ENCODE data around the gene TSPAN4.

The TSPAN4 gene

DNA sequence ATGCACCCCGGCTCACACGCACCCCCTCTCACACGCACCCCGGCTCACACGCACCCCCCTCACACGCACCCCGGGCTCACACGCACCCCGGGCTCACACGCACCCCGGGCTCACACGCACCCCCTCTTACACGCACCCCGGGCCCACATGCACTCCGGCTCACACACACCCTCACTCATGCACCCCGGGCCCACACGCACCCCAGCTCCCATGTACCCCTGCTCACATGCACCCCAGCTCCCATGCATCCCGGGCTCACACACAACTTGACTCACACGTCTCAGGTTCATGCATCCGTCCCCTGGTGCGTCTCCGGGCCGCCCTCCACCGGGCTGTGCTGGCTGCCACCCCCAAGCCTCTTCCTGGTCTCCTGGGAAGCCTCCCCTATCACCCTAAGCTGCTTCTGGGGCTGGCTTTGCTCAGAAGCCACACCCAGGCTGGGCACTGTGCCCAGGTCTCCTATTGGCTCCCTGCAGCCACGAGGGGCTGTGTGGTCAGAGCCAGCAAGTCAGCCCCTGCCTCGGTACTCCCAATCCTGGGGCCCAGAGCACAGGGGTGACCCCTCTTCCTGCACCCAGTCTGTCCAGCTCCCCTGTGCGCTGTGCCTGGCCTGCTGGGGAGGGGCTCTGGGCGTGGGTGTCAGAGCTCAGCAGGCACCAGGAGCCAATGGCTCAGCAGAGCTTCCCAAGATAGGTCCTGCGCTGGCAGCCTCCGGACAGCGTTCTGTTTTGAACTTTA, 16.9 kb downstream of the TSPAN4 start (continued):
- peak; percentile 61; the same call in 1 of the 2 replicates for TF ChIP-seq ZNF423 (tag by site-specific recombination; IDR thresholded peaks at IDR 0.05)
- no peak for TF ChIP-seq SP3 (tag by site-specific recombination; IDR thresholded peaks at IDR 0.05)
- TF ChIP-seq ZNF148 (tag by site-specific recombination; IDR thresholded peaks at IDR 0.05; ENCODE audit: borderline replicate concordance) = no peak
- TF ChIP-seq ZNF621 (tag by site-specific recombination; IDR thresholded peaks at IDR 0.05) = no peak
- no peak for TF ChIP-seq ZNF768 (tag by site-specific recombination; IDR thresholded peaks at IDR 0.05)
- TF ChIP-seq ZNF302 (tag by site-specific recombination; IDR thresholded peaks at IDR 0.05; ENCODE audit: low read depth) = no peak
- no peak for TF ChIP-seq ZNF214 (tag by site-specific recombination; IDR thresholded peaks at IDR 0.05; ENCODE audit: borderline replicate concordance)
- TF ChIP-seq ZNF624 (tag by site-specific recombination; IDR thresholded peaks at IDR 0.05) = no peak
- TF ChIP-seq, protein P1, sequence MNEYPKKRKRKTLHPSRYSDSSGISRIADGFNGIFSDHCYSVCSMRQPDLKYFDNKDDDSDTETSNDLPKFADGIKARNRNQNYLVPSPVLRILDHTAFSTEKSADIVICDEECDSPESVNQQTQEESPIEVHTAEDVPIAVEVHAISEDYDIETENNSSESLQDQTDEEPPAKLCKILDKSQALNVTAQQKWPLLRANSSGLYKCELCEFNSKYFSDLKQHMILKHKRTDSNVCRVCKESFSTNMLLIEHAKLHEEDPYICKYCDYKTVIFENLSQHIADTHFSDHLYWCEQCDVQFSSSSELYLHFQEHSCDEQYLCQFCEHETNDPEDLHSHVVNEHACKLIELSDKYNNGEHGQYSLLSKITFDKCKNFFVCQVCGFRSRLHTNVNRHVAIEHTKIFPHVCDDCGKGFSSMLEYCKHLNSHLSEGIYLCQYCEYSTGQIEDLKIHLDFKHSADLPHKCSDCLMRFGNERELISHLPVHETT (tag by site-specific recombination; IDR thresholded peaks at IDR 0.05) = no peak
- no peak for TF ChIP-seq ZNF791 (tag by site-specific recombination; IDR thresholded peaks at IDR 0.05)
- TF ChIP-seq ZNF341 (tag by site-specific recombination; IDR thresholded peaks at IDR 0.05; ENCODE audit: low read depth) = peak; percentile 86

- H3K27ac ChIP-seq (ENCODE audit: extremely low read depth, low read depth, low read length) = no peak overlapping the region; the same call in 1 of the 2 replicates
- POLR2A ChIA-PET = interaction anchor here (0.6 to 1.8 kb wide), 5 partner anchors 16 to 107 kb away, joined by 3 to 11 read pairs (median 3); partner anchors contain the start of gene TSPAN4
- H3K9me3 ChIP-seq (ENCODE audit: control insufficient read depth, insufficient read depth, low read depth, low read length) = no peaks in the 10 kb centered on the region
- H3K4me1 ChIP-seq (ENCODE audit: control insufficient read depth, insufficient read depth, low read length) = no peaks in the 10 kb centered on the region
- H3K4me3 ChIP-seq (ENCODE audit: low read depth, low read length) = no peak overlapping the region
- H3K36me3 ChIP-seq (ENCODE audit: control insufficient read depth in 2 of 2, insufficient read depth in 1 of 2, low read length in 2 of 2) = no peaks in the 10 kb centered on the region
- 0 out of 2 replicates have a peak, but pooled peaks have one; percentile 3 for TF ChIP-seq ZNF843 (tag by site-specific recombination; IDR thresholded peaks at IDR 0.05)
- TF ChIP-seq ZNF623 (tag by site-specific recombination; IDR thresholded peaks at IDR 0.05) = no peak
- TF ChIP-seq GLIS1 (tag by site-specific recombination; IDR thresholded peaks at IDR 0.05) = 0 out of 2 replicates have a peak, but pooled peaks have one; percentile 13
- no peak for TF ChIP-seq SCRT1 (tag by site-specific recombination; IDR thresholded peaks at IDR 0.05; ENCODE audit: borderline replicate concordance)
- no peak for TF ChIP-seq GLI4 (tag by site-specific recombination; IDR thresholded peaks at IDR 0.05)
- TF ChIP-seq ZNF792 (tag by site-specific recombination; IDR thresholded peaks at IDR 0.05) = no peak
- no peak for TF ChIP-seq HOXC10 (CRISPR knock-in tag; IDR thresholded peaks at IDR 0.05)
- TF ChIP-seq WT1 (tag by site-specific recombination; IDR thresholded peaks at IDR 0.05) = no peak
- no peak for TF ChIP-seq ZNF211 (tag by site-specific recombination; IDR thresholded peaks at IDR 0.05; ENCODE audit: low read depth)
- TF ChIP-seq ZEB2 (tag by site-specific recombination; IDR thresholded peaks at IDR 0.05) = no peak
- no peak for TF ChIP-seq ZSCAN30 (tag by site-specific recombination; IDR thresholded peaks at IDR 0.05)
- 0 out of 2 replicates have a peak, but pooled peaks have one; percentile 16 for TF ChIP-seq KLF8 (tag by site-specific recombination; IDR thresholded peaks at IDR 0.05)
- CTCF ChIA-PET = interaction anchor here (0.7 to 1.6 kb wide), 4 partner anchors 12 to 342 kb away, joined by 3 to 5 read pairs (median 3); no protein-coding TSS in a partner anchor
Observed at GRCh38 chr11:860234-861104, 17.8 kb downstream of the TSPAN4 start.

All from HEK293 (cell line).